SK-N-SH (cell line): ENCODE results near the gene SHROOM4. TPM values are rescaled to one million over a fixed set of nuclear protein-coding genes. Genes with fewer than 3 reads are reported as not detected.

Source experiments
- CTCF ChIA-PET: fragments of 300-600, 350-600 bp; formaldehyde crosslinking; extraction: SDS; loops from one replicate; lab custom pipeline; 2021; lab: Yijun Ruan, JAX
- POLR2A ChIA-PET: fragments of 350-600 bp; sonication (Branson Sonifier 250); formaldehyde crosslinking; extraction: SDS; loops from one replicate; lab custom pipeline; 2020; ENCODE audit warnings: antibody characterized with exemption, inconsistent platforms; lab: Yijun Ruan, JAX
- DNase-seq: peaks from one replicate; pipeline ENCODE4 v3.0.0; 2012
- H2AFZ ChIP-seq: fragments of 200-600 bp; sonication (generic); 2 replicates; pipeline ENCODE4 v1.8.1; 2016; ENCODE audit warnings: antibody characterized with exemption, mild to moderate bottlenecking, low read depth
- H3F3A ChIP-seq: fragments of 200-600 bp; sonication (generic); replicated peaks from 2 replicates; pipeline ENCODE3; 2016; ENCODE audit warnings: antibody characterized with exemption, mild to moderate bottlenecking; ENCODE audit not compliant: insufficient read depth
- H3K27ac ChIP-seq, 2 experiments: fragments of 200-500 bp in 1 of 2; fragments of 200-600 bp in 1 of 2; sonication (Bioruptor generic) in 1 of 2; sonication (generic), shearing (Covaris generic) in 1 of 2; 2 replicates each; pipeline versions ENCODE4 v1.5.1 to v1.6.1; 2014 to 2016; ENCODE audit warnings: low read depth in 2 of 2, inconsistent platforms in 1 of 2, low read length in 1 of 2, mild to moderate bottlenecking in 1 of 2, mixed read lengths in 1 of 2
- H3K27me3 ChIP-seq: fragments of 200-600 bp; sonication (generic), shearing (Covaris generic); 2 replicates; pipeline ENCODE4 v1.6.1; 2016; ENCODE audit warnings: mixed run types; ENCODE audit not compliant: insufficient read depth
- H3K36me3 ChIP-seq, 2 experiments: fragments of 200-500 bp in 1 of 2; fragments of 200-600 bp in 1 of 2; sonication (Bioruptor generic) in 1 of 2; sonication (generic) in 1 of 2; replicated peaks in 1 of 2; 2 replicates each; pipeline versions ENCODE3 to v1.5.1; 2014 to 2016; ENCODE audit warnings: low read length in 1 of 2, mild to moderate bottlenecking in 1 of 2; ENCODE audit not compliant: insufficient read depth in 2 of 2, control insufficient read depth in 1 of 2
- H3K4me1 ChIP-seq, 2 experiments: fragments of 200-500 bp in 1 of 2; fragments of 200-600 bp in 1 of 2; sonication (Bioruptor generic) in 1 of 2; sonication (generic), shearing (Covaris generic) in 1 of 2; 2 replicates each; pipeline versions ENCODE4 v1.5.1 to v1.6.1; 2014 to 2016; ENCODE audit warnings: low read depth in 1 of 2, low read length in 1 of 2, mixed run types in 1 of 2; ENCODE audit not compliant: insufficient read depth in 2 of 2, control insufficient read depth in 1 of 2
- H3K4me2 ChIP-seq: fragments of 200-600 bp; sonication (generic), shearing (Covaris generic); 2 replicates; pipeline ENCODE4 v1.6.1; 2017; ENCODE audit warnings: mixed run types
- H3K4me3 ChIP-seq, 2 experiments: fragments of 200-500 bp in 1 of 2; fragments of 200-600 bp in 1 of 2; sonication (Bioruptor generic) in 1 of 2; sonication (generic), shearing (Covaris generic) in 1 of 2; 2 replicates each; pipeline versions ENCODE4 v1.5.1 to v1.8.1; 2014 to 2016; ENCODE audit warnings: low read depth in 2 of 2, inconsistent platforms in 1 of 2, low read length in 1 of 2, mild to moderate bottlenecking in 1 of 2, mixed read lengths in 1 of 2, moderate library complexity in 1 of 2
- H3K79me2 ChIP-seq: fragments of 200-600 bp; sonication (generic); 2 replicates; pipeline ENCODE4 v1.8.1; 2017; ENCODE audit warnings: mild to moderate bottlenecking; ENCODE audit not compliant: insufficient read depth
- H3K9ac ChIP-seq: fragments of 200-600 bp; sonication (generic); 2 replicates; pipeline ENCODE4 v1.6.1; 2017; ENCODE audit warnings: mixed run types
- H3K9me2 ChIP-seq: fragments of 200-600 bp; sonication (generic); 2 replicates; pipeline ENCODE4 v1.6.1; 2017; ENCODE audit warnings: mixed run types
- H3K9me3 ChIP-seq: fragments of 200-600 bp; sonication (generic); 2 replicates; pipeline ENCODE4 v1.6.1; 2017; ENCODE audit warnings: mixed run types, mild to moderate bottlenecking, moderate library complexity
- H4K20me1 ChIP-seq: fragments of 200-600 bp; sonication (generic); 2 replicates; pipeline ENCODE4 v1.6.1; 2017; ENCODE audit warnings: mild to moderate bottlenecking, mixed run types; ENCODE audit not compliant: insufficient read depth
- ELF1 ChIP-seq: IDR thresholded peaks from 2 replicates; pipeline ENCODE4 v1.4.0; 2012
- FOSL2 ChIP-seq: IDR thresholded peaks from 2 replicates; pipeline ENCODE4 v1.4.0; 2012; ENCODE audit warnings: low read depth, mild to moderate bottlenecking, moderate library complexity, borderline replicate concordance
- POLR2AphosphoS5 ChIP-seq: IDR thresholded peaks from 2 replicates; pipeline ENCODE4 v1.6.1; 2012; ENCODE audit warnings: low read depth, low read length
- RCOR1 ChIP-seq: fragments of 150-350 bp; IDR thresholded peaks from 2 replicates; pipeline ENCODE4 v1.6.1; 2017; ENCODE audit warnings: antibody characterized with exemption, low read length
- RFX5 ChIP-seq: IDR thresholded peaks from 2 replicates; pipeline ENCODE4 v1.6.1; 2012; ENCODE audit warnings: mild to moderate bottlenecking, improper control_type of control experiment, low read length
- SIN3A ChIP-seq: IDR thresholded peaks from 2 replicates; pipeline ENCODE4 v1.6.1; 2012; ENCODE audit warnings: low read depth, mild to moderate bottlenecking, low read length, moderate library complexity, borderline replicate concordance
- TCF12 ChIP-seq: IDR thresholded peaks from 2 replicates; pipeline ENCODE4 v1.4.0; 2012
- TEAD4 ChIP-seq: IDR thresholded peaks from 2 replicates; pipeline ENCODE4 v1.4.0; 2012; ENCODE audit warnings: mild to moderate bottlenecking, borderline replicate concordance; ENCODE audit not compliant: insufficient read depth
- YY1 ChIP-seq: IDR thresholded peaks from 2 replicates; pipeline ENCODE4 v1.4.0; 2012; ENCODE audit warnings: low read depth, mild to moderate bottlenecking
- ZBTB33 ChIP-seq: IDR thresholded peaks from 2 replicates; pipeline ENCODE4 v1.4.0; 2012; ENCODE audit warnings: low read depth, borderline replicate concordance
- WGBS: methylation state at CpG from one replicate; pipeline ENCODE4 v1.1.6; 2017; ENCODE audit warnings: low lambda C conversion rate; 5-methylcytosine and 5-hydroxymethylcytosine counted together
- polyA plus RNA-seq, 3 experiments: library from polyadenylated mRNA; depleted of rRNA; stranded (reverse); fragments of >200 nt; gene quantifications; 2 replicates each; pipeline ENCODE4 v1.2.3, GENCODE V29; 2012
- TF ChIP-seq, protein P1 (sequence below): IDR thresholded peaks from 2 replicates; pipeline ENCODE4 v1.6.1; 2012; ENCODE audit warnings: mild to moderate bottlenecking, low read depth, low read length, moderate library complexity
- TF ChIP-seq, protein P2 (sequence below): IDR thresholded peaks from 2 replicates; pipeline ENCODE4 v1.4.0; 2012; ENCODE audit warnings: low read depth

SHROOM4 gene
- polyA plus RNA-seq, 1 of the 3 experiments (the other 2 are of a cell fraction), result 0.31 TPM

GRCh38 chrX:50825825-50826224, 11.8 kb upstream of the SHROOM4 start (continued):
- TF ChIP-seq SIN3A, result no peak
- TF ChIP-seq TEAD4, result no peak
- no peak for TF ChIP-seq ZBTB33

- Histone ChIP-seq H2AFZ (no peak overlapping the region), H3K9me3 (no peaks in the 10 kb centered on the region)
- 8% methylated on average over 1 of the region's 1 CpG for WGBS
Observed at GRCh38 chrX:50818986-50819385, 5.0 kb upstream of the SHROOM4 start.

GRCh38 chrX:50815120-50815519, 1.1 kb upstream of the SHROOM4 start:
- Histone ChIP-seq H3K27me3 (peaks cover 37% of the 10 kb centered on the region; the same call in 1 of the 2 replicates), H3K9me2 (no peaks in the 10 kb centered on the region), H3K36me3 (no peaks in the 10 kb centered on the region), H4K20me1 (no peaks in the 10 kb centered on the region), H3K4me3 (no peak overlapping the region), H3K9ac (no peak overlapping the region), H3K27ac (no peak overlapping the region), H3K79me2 (no peaks in the 10 kb centered on the region), H3K9me3 (no peaks in the 10 kb centered on the region), H3K4me1 (no peaks in the 10 kb centered on the region; a peak in 1 of 4 replicates), H3F3A (no peaks in the 10 kb centered on the region), H2AFZ (no peak overlapping the region), H3K4me2 (no peak overlapping the region)
- no peak for DNase-seq
- ChIA-PET CTCF (no interaction called here), POLR2A (no interaction called here)
- 39% methylated on average over 9 of the region's 9 CpGs for WGBS
- TF ChIP-seq, protein P1, sequence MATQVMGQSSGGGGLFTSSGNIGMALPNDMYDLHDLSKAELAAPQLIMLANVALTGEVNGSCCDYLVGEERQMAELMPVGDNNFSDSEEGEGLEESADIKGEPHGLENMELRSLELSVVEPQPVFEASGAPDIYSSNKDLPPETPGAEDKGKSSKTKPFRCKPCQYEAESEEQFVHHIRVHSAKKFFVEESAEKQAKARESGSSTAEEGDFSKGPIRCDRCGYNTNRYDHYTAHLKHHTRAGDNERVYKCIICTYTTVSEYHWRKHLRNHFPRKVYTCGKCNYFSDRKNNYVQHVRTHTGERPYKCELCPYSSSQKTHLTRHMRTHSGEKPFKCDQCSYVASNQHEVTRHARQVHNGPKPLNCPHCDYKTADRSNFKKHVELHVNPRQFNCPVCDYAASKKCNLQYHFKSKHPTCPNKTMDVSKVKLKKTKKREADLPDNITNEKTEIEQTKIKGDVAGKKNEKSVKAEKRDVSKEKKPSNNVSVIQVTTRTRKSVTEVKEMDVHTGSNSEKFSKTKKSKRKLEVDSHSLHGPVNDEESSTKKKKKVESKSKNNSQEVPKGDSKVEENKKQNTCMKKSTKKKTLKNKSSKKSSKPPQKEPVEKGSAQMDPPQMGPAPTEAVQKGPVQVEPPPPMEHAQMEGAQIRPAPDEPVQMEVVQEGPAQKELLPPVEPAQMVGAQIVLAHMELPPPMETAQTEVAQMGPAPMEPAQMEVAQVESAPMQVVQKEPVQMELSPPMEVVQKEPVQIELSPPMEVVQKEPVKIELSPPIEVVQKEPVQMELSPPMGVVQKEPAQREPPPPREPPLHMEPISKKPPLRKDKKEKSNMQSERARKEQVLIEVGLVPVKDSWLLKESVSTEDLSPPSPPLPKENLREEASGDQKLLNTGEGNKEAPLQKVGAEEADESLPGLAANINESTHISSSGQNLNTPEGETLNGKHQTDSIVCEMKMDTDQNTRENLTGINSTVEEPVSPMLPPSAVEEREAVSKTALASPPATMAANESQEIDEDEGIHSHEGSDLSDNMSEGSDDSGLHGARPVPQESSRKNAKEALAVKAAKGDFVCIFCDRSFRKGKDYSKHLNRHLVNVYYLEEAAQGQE, result no peak
- TF ChIP-seq FOSL2 (no peak), TCF12 (no peak), ELF1 (no peak), RFX5 (no peak), TEAD4 (no peak), SIN3A (no peak)
- TF ChIP-seq, protein P2, sequence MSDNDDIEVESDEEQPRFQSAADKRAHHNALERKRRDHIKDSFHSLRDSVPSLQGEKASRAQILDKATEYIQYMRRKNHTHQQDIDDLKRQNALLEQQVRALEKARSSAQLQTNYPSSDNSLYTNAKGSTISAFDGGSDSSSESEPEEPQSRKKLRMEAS, result no peak

More at GRCh38 chrX:50818986-50819385, 5.0 kb upstream of the SHROOM4 start:
- Histone ChIP-seq H3K9me2 (no peaks in the 10 kb centered on the region), H3K36me3 (no peaks in the 10 kb centered on the region), H3F3A (no peaks in the 10 kb centered on the region), H3K9ac (no peak overlapping the region), H4K20me1 (no peaks in the 10 kb centered on the region), H3K79me2 (no peaks in the 10 kb centered on the region), H3K4me1 (no peaks in the 10 kb centered on the region), H3K27me3 (peaks cover 14% of the 10 kb centered on the region; the same call in 1 of the 2 replicates), H3K4me3 (no peak overlapping the region), H3K27ac (no peak overlapping the region), H3K4me2 (no peak overlapping the region)
- no peak for DNase-seq
- CTCF ChIA-PET, result interaction anchor here (1.0 kb wide), 1 partner anchor 13 kb away, joined by 4 read pairs; no protein-coding TSS in a partner anchor
- POLR2A ChIA-PET, result no interaction called here
- TF ChIP-seq YY1, result no peak
- TF ChIP-seq POLR2AphosphoS5, result no peak
- no peak for TF ChIP-seq TCF12
- TF ChIP-seq, protein P2, result no peak
- TF ChIP-seq RCOR1, result no peak
- TF ChIP-seq ZBTB33, result no peak
- TF ChIP-seq ELF1, result no peak
